ENCODE data around the gene ABCC1.
"Not testable (repeated sequence)": the region's sequence is repeated elsewhere in the genome, so short reads cannot be mapped to it uniquely, and the experiment has no call there.

Gene ABCC1

GRCh38 chr16:16166949-16167348, 217.5 kb downstream of the ABCC1 start:
- DNase-seq: no peak

GRCh38 chr16:16167927-16168326, 218.5 kb downstream of the ABCC1 start:
- DNase-seq: no peak

GRCh38 chr16:16168431-16168830, 219.0 kb downstream of the ABCC1 start:
- no peak for DNase-seq

DNA sequence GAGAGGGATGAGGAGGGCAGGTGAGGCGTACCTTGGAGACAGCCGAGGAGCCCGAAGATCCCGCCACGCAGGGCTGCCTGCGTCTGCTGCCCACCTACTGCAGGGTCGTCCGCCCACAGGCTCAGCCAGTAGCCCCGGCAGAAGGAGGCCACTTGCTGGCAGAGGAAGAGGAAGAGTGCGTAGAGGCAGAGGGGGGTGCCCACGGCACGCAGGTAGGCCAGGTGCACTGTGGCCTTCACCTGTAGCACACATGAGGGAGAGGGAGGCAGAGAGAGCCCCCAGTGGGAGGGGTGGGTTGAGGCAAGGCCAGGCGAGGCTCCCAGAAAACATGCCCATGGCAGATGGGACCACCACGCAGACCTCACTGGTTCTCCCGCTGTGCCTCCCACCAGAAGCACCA, 220.2 kb downstream of the ABCC1 start:
- no peak for DNase-seq

DNA sequence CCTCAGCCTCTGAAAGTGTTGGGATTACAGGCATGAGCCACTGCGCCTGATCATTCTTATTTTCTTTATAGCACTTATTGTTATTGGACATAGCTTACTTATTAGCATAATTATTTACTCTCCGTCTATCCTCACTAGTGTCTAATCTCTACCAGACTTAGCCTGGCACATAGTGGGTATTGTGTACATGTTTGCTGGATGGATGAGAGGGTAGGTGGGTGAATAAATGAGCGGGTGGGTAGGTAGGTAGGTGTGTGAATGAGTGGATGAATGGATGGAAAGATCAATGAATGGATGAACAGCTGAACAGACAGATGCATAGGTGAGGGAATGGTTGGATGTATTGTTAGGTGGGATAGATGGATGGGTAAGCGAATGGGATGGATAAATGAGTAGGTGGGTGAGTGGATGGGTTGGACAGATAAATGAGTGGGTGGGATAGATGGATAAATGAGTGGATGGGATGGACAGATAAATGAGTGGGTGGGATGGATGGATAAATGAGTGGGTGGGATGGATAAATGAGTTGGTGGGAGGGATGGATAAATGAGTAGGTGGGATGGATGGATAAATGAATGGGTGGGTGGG, 222.0 kb downstream of the ABCC1 start:
- DNase-seq: no peak

- no peak for DNase-seq
These were observed 223.6 kb downstream of the ABCC1 start for GRCh38 chr16:16172991-16173390.

- no peak for DNase-seq
These were observed 225.9 kb downstream of the ABCC1 start for GRCh38 chr16:16175296-16175695.

GRCh38 chr16:16176328-16176727, 226.9 kb downstream of the ABCC1 start:
- no peak for DNase-seq

- no peak for DNase-seq
These were observed 229.2 kb downstream of the ABCC1 start for GRCh38 chr16:16178455-16179162.

DNA sequence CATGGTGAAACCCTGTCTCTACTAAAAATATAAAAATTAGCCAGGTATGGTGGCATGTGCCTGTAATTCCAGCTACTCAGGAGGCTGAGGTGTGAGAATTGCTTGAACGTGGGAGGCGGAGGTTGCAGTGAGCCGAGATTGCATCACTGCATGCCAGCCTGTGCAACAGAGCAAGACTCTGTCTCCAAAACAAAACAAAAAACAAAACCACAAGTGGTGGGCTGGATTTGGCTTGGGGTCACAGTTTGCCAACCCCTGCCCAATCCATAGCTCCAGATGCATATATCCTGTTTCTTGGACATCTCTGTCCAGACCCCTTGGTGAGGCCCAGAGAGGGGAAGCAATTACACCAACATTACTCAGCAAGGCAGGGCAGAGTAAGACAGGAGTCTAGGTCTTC, 232.3 kb downstream of the ABCC1 start:
- not testable (repeated sequence) for DNase-seq

- DNase-seq: no peak
These were observed 233.5 kb downstream of the ABCC1 start for GRCh38 chr16:16182918-16183317.

GRCh38 chr16:16183562-16183961, 234.1 kb downstream of the ABCC1 start:
- no peak for DNase-seq

- DNase-seq: no peak
These were observed 235.2 kb downstream of the ABCC1 start for GRCh38 chr16:16184594-16184993.

GRCh38 chr16:16185095-16185494, 235.7 kb downstream of the ABCC1 start:
- DNase-seq: no peak

GRCh38 chr16:16186820-16187219, 237.4 kb downstream of the ABCC1 start:
- DNase-seq: no peak

GRCh38 chr16:16188827-16189226, 239.4 kb downstream of the ABCC1 start:
- DNase-seq: no peak

- no peak for DNase-seq
These were observed 240.4 kb downstream of the ABCC1 start for GRCh38 chr16:16189842-16190241.

DNA sequence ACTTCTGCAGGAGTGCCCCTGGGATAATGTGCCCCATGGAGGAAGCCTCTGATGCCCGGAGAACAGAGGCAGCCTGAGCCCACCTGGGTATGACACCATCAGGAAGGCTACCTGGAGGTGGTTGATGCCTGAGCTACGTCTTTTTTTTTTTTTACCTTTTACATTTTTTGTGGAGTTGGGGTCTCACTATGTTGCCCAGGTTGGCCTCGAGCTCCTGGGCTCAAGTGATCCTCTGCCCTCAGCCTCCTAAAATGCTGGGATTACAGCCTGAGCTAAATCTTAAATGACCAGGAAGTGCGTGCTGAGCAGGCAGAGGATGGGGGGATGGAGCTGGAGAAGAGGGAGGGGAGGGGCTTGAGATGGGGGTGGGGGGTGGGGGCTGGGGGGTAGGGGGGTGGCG, 241.1 kb downstream of the ABCC1 start:
- no peak for DNase-seq

DNA sequence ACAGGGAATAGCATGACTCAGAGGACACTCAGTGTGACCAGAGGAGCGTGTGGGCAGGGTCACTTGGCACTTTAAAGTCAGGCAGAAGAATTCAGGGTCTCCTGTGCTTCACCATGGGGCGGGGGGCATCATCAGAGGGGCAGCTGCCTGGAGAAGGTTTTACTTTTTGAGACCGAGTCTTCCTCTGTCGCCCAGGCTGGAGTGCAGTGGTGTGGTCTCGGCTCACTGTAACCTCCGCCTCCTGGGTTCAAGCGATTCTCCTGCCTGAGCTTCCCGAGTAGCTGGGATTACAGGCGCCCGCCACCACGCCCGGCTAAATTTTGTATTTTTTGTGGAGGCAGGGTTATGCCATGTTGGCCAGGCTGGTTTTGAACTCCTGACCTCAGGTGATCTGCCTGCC, 241.6 kb downstream of the ABCC1 start:
- DNase-seq: not testable (repeated sequence)

DNA sequence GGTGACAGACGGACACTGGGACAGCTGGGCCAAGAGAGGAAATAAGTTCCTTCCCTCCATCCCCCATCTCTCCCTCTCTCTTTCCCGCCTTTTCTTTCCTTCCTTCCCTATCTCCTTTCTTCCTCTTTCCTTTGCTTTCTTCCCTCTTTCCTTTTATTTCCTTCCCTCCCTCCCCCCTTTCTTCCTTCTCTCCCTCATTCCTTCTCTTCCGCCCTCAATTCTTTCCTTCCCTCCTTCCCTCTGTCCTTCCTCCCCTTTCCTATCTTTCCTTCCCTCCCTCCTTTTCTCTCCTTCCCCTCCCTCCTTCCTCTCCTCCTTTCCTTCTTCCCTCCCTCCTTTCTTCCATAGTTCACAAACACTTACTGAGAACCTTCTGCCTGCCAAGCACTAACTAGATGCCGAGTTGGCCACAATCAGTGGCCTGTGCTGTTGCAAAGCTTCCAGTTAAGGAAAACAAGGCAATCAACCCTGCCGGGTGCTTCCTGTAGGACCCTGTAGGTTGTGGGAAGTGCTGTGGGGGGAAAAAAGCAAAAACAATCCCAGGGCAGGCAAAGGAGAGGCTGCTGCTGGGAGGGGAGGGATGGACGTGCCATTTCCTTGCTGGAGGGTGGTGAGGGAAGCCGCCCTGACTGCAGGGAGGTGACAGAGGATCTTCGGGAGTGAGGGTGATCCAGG, 242.2 kb downstream of the ABCC1 start:
- no peak for DNase-seq

Measured in fibroblast of upper back skin (primary cell).